AG09319 (cell line): Measurements from ENCODE around the gene PRDM13.
"Not testable (repeated sequence)": the region's sequence is repeated elsewhere in the genome, so short reads cannot be mapped to it uniquely, and the experiment has no call there.

ENCODE experiments used
- DNase-seq: peaks from one replicate; pipeline ENCODE4 v3.0.0-alpha.2; 2010; ENCODE audit warnings: low read depth; ENCODE audit errors: extremely low read depth
- CTCF ChIP-seq: IDR thresholded peaks from 2 replicates; pipeline ENCODE4 v1.5.1; 2011; ENCODE audit warnings: low read depth, mild to moderate bottlenecking, inconsistent platforms, low read length, moderate library complexity

PRDM13 gene

GRCh38 chr6:99645986-99646385 is 39.4 kb downstream of the PRDM13 start:
- TF ChIP-seq CTCF, result no peak
- no peak for DNase-seq

- not testable (repeated sequence) for DNase-seq
Observed at GRCh38 chr6:99650091-99650571, 43.5 kb downstream of the PRDM13 start.

GRCh38 chr6:99660206-99660605 is 53.6 kb downstream of the PRDM13 start:
- no peak for TF ChIP-seq CTCF
- no peak for DNase-seq

- no peak for DNase-seq
- TF ChIP-seq CTCF, result no peak
Observed at GRCh38 chr6:99661870-99662269, 55.2 kb downstream of the PRDM13 start.

- TF ChIP-seq CTCF, result no peak
- no peak for DNase-seq
Observed at GRCh38 chr6:99662616-99663015, 56.0 kb downstream of the PRDM13 start.
